GM19463 (cell line): Measurements from ENCODE around the gene ABI3BP.

Experiments
- ATAC-seq: cut with Tn5 transposase; IDR thresholded peaks from one replicate; pipeline ENCODE4 v1.9.1; 2021; ENCODE audit warnings: mild to moderate bottlenecking, moderate library complexity; ENCODE audit not compliant: unreplicated experiment

The ABI3BP gene

DNA sequence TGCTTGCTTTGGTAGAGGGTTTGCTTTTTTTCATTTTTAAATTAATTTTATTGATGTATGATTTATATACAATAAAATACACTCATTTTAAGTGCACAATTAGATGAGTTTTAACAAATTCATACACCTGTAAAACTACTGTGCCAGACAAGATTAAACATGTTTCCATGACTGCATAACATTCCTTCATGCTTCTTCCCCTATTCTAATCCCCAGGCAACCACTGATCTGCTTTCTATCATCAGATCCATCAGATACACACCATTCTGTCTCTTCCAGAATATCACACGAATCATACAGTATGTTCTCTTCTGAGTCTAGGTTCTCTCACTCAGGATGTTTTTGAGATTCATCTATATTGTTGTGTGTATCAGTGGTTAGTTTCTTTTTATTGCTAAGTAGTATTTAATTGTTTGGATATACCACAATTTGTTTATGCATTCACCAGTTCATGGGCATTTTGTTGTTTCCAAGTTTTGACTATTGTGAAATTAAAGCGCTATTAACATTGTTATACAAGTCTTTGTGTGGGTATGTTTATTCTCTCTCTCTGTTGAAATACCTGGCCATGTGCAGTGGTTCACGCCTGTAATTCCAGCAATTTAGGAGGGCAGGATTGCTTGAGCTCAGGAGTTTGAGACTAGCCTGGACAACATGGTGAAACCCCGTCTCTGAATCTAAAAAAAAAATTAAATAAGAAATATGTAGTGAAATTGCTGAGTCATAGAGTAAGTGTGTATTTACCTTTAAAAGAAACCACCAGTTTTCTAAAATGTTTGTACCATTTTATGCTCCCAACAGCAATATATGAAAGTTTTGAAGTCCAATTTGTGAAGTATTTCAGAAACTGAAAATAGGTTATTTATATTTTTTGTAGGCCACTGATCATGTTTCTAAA is 290.9 kb downstream of the ABI3BP start:
- ATAC-seq = no peak

DNA sequence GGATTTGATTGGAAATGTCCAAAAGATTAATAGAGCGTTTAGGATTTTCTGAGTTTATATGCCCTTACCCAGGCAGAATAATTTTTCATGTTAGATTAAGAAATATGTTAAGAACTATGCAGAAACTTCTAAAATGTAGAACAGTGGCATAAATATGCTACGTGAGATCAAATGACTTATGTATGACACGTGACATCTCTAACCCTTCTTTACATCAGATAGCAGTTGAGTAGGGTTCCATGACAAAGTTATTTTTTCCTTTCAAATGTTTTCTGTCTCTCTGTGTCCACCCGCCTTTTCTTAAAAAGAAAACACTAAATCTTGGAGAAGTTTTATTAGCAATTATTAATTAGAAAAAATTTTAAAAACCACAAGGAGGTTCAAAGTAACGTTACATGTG is 292.5 kb downstream of the ABI3BP start:
- ATAC-seq = no peak
